Ishikawa (cell line): ENCODE data around the gene RPS3.

Experiments
- CEBPB ChIP-seq: IDR thresholded peaks from 2 replicates; pipeline ENCODE4 v1.6.1; 2012
- CREB1 ChIP-seq: IDR thresholded peaks from 2 replicates; pipeline ENCODE4 v1.6.1; 2012; ENCODE audit warnings: low read depth
- EGR1 ChIP-seq: IDR thresholded peaks from 2 replicates; pipeline ENCODE4 v1.6.1; 2012
- EP300 ChIP-seq: IDR thresholded peaks from 2 replicates; pipeline ENCODE4 v1.6.1; 2012; ENCODE audit warnings: borderline replicate concordance
- FOXM1 ChIP-seq: IDR thresholded peaks from 2 replicates; pipeline ENCODE4 v1.6.1; 2012; ENCODE audit warnings: low read depth, borderline replicate concordance
- NFIC ChIP-seq: IDR thresholded peaks from 2 replicates; pipeline ENCODE4 v1.6.1; 2012
- TAF1 ChIP-seq: IDR thresholded peaks from 2 replicates; pipeline ENCODE4 v1.6.1; 2012; ENCODE audit warnings: low read depth, mild to moderate bottlenecking
- YY1 ChIP-seq: IDR thresholded peaks from 2 replicates; pipeline ENCODE4 v1.6.1; 2012; ENCODE audit warnings: low read depth
- TF ChIP-seq, protein P1 (sequence below): IDR thresholded peaks from 2 replicates; pipeline ENCODE4 v1.6.1; 2012; ENCODE audit warnings: low read depth, mild to moderate bottlenecking
- TF ChIP-seq, protein P2 (sequence below): IDR thresholded peaks from 2 replicates; pipeline ENCODE4 v1.6.1; 2012

DNA sequence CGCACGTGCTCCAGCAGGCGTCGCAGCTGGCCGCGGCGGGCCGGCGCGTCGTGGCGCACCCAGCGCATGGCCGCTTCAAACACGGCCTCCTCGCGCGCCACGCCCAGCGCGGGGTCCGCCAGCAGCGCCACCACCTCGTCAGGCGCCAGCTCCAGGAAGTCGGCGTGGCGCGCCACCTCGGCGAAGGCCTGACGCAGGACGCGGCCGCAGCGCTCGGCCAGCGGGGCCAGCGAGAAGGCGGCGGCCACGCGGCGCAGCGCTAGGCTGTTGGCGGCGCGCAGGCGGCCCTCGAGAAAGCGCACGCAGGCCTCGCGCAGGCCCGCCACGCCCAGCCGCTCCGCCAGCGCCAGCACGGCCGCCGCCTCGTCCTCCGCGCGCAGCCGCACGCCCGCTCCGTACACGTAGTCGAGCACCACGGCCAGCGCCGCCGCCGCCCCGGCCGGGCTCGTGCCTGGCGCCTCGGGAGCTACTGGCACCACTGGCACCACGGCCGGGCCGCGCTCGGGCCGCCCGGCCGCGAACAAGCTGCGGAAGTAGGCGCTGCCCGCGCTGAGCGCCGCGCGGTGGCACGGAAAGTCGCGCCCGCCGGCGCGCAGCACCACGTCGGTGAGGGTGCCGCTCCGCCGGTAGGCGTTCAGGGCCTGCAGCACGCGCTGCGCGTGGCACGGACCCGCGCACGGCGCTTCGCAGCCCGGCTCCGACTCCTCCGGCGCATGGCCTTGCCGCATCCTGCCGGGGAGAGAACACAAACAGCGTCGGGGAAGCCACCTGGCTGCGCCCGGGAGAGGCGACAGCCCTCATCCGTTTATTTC, 30.8 kb downstream of the RPS3 start:
- no peak for TF ChIP-seq EP300
- no peak for TF ChIP-seq EGR1
- TF ChIP-seq NFIC = no peak
- TF ChIP-seq FOXM1 = no peak
- no peak for TF ChIP-seq CEBPB
- TF ChIP-seq, protein P1, sequence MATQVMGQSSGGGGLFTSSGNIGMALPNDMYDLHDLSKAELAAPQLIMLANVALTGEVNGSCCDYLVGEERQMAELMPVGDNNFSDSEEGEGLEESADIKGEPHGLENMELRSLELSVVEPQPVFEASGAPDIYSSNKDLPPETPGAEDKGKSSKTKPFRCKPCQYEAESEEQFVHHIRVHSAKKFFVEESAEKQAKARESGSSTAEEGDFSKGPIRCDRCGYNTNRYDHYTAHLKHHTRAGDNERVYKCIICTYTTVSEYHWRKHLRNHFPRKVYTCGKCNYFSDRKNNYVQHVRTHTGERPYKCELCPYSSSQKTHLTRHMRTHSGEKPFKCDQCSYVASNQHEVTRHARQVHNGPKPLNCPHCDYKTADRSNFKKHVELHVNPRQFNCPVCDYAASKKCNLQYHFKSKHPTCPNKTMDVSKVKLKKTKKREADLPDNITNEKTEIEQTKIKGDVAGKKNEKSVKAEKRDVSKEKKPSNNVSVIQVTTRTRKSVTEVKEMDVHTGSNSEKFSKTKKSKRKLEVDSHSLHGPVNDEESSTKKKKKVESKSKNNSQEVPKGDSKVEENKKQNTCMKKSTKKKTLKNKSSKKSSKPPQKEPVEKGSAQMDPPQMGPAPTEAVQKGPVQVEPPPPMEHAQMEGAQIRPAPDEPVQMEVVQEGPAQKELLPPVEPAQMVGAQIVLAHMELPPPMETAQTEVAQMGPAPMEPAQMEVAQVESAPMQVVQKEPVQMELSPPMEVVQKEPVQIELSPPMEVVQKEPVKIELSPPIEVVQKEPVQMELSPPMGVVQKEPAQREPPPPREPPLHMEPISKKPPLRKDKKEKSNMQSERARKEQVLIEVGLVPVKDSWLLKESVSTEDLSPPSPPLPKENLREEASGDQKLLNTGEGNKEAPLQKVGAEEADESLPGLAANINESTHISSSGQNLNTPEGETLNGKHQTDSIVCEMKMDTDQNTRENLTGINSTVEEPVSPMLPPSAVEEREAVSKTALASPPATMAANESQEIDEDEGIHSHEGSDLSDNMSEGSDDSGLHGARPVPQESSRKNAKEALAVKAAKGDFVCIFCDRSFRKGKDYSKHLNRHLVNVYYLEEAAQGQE = peak; percentile 74
- TF ChIP-seq TAF1 = no peak
- TF ChIP-seq YY1 = no peak
- no peak for TF ChIP-seq CREB1
- TF ChIP-seq, protein P2, sequence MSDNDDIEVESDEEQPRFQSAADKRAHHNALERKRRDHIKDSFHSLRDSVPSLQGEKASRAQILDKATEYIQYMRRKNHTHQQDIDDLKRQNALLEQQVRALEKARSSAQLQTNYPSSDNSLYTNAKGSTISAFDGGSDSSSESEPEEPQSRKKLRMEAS = peak; percentile 86
